CD8-positive, alpha-beta memory T cell (primary cell): ENCODE measurements around the gene G6PC3. TPM values are rescaled to one million over a fixed set of nuclear protein-coding genes. Genes with fewer than 3 reads are reported as not detected.

Experiments
- polyA plus RNA-seq: library from polyadenylated mRNA; unstranded; fragments of 300-500 nt; fragmentation: Illumina TruSeq; gene quantifications from one replicate; pipeline ENCODE4 v1.2.3, GENCODE V29; 2021
- total RNA-seq, 2 experiments: library from RNA; stranded (reverse); gene quantifications; one replicate each; pipeline ENCODE4 v1.2.3, GENCODE V29; 2021

The G6PC3 gene
- total and polyA plus RNA-seq, 3 experiments from 2014 or later, result 27.0 to 38.3 (median 37.1) TPM

Other genes starting within 250 kb of the G6PC3 start
- under 1 TPM in 1 of 2 experiments, not detected in 1; 0.15 TPM for gene MPP3, start 237.6 kb upstream of the G6PC3 start, total RNA-seq
- gene MPP3, start 237.6 kb upstream of the G6PC3 start, polyA plus RNA-seq, result not detected
- not detected for gene CD300LG, start 223.6 kb upstream of the G6PC3 start, total RNA-seq
- gene CD300LG, start 223.6 kb upstream of the G6PC3 start, polyA plus RNA-seq, result not detected
- gene MPP2, start 163.2 kb upstream of the G6PC3 start, total RNA-seq, result 1 to 10 TPM in 1 of 2 experiments, under 1 TPM in 1; 0.90 to 1.1 TPM
- gene MPP2, start 163.2 kb upstream of the G6PC3 start, polyA plus RNA-seq, result 1.2 TPM
- not detected for gene PPY, start 128.3 kb upstream of the G6PC3 start, total RNA-seq
- gene PPY, start 128.3 kb upstream of the G6PC3 start, polyA plus RNA-seq, result not detected
- gene PYY, start 116.8 kb upstream of the G6PC3 start, total RNA-seq, result not detected
- gene PYY, start 116.8 kb upstream of the G6PC3 start, polyA plus RNA-seq, result not detected
- under 1 TPM; 0.60 to 0.74 TPM for gene NAGS, start 66.1 kb upstream of the G6PC3 start, total RNA-seq
- 1.0 TPM for gene NAGS, start 66.1 kb upstream of the G6PC3 start, polyA plus RNA-seq
- gene TMEM101, start 55.8 kb upstream of the G6PC3 start, total RNA-seq, result 10 to 100 TPM; 32.5 to 36.0 TPM
- 28.8 TPM for gene TMEM101, start 55.8 kb upstream of the G6PC3 start, polyA plus RNA-seq
- 10 to 100 TPM; 79.9 to 81.9 TPM for gene LSM12, start 4.1 kb upstream of the G6PC3 start, total RNA-seq
- gene LSM12, start 4.1 kb upstream of the G6PC3 start, polyA plus RNA-seq, result 80.7 TPM
- 10 to 100 TPM; 22.7 to 24.2 TPM for gene HDAC5, start 52.9 kb downstream of the G6PC3 start, total RNA-seq
- gene HDAC5, start 52.9 kb downstream of the G6PC3 start, polyA plus RNA-seq, result 38.1 TPM
- gene HROB, start 71.2 kb downstream of the G6PC3 start, total RNA-seq, result 10 to 100 TPM; 16.2 to 16.5 TPM
- gene HROB, start 71.2 kb downstream of the G6PC3 start, polyA plus RNA-seq, result not detected
- under 1 TPM in 1 of 2 experiments, not detected in 1; 0.11 TPM for gene ASB16, start 100.0 kb downstream of the G6PC3 start, total RNA-seq
- 0.10 TPM for gene ASB16, start 100.0 kb downstream of the G6PC3 start, polyA plus RNA-seq
- 10 to 100 TPM; 20.8 to 22.5 TPM for gene TMUB2, start 116.2 kb downstream of the G6PC3 start, total RNA-seq
- 37.5 TPM for gene TMUB2, start 116.2 kb downstream of the G6PC3 start, polyA plus RNA-seq
- gene ATXN7L3, start 129.1 kb downstream of the G6PC3 start, total RNA-seq, result 100 to 1,000 TPM in 1 of 2 experiments, 10 to 100 TPM in 1; 96.6 to 111 TPM
- gene ATXN7L3, start 129.1 kb downstream of the G6PC3 start, polyA plus RNA-seq, result 15.4 TPM
- 100 to 1,000 TPM; 186 to 199 TPM for gene UBTF, start 148.9 kb downstream of the G6PC3 start, total RNA-seq
- 78.0 TPM for gene UBTF, start 148.9 kb downstream of the G6PC3 start, polyA plus RNA-seq
- gene SLC4A1, start 197.4 kb downstream of the G6PC3 start, total RNA-seq, result not detected
- gene SLC4A1, start 197.4 kb downstream of the G6PC3 start, polyA plus RNA-seq, result not detected
- gene RUNDC3A, start 237.9 kb downstream of the G6PC3 start, total RNA-seq, result not detected
- gene RUNDC3A, start 237.9 kb downstream of the G6PC3 start, polyA plus RNA-seq, result not detected